ENCODE measurements around the gene MICB. TPM values are rescaled to one million over a fixed set of nuclear protein-coding genes. Genes with fewer than 3 reads are reported as not detected.

MICB gene
- total RNA-seq, 6 experiments from 2014 or later, result 0.48 to 2.0 (median 1.2) TPM

- WGBS (ENCODE audit: insufficient coverage, low coverage, low lambda C conversion rate, missing lambda C conversion rate), result 100% methylated on average over 5 of the region's 5 CpGs
- Histone ChIP-seq H3K36me3 (no peaks in the 10 kb centered on the region), H3K27ac (no peak overlapping the region), H3K4me3 (no peak overlapping the region), H3K27me3 (no peaks in the 10 kb centered on the region), H3K9me3 (no peaks in the 10 kb centered on the region), H3K4me1 (peaks cover 0 to 8% (median 0%) of the 10 kb centered on the region in 4 donors)
- intact Hi-C loops (cut with DNase I), result no loop called here
- TF ChIP-seq POLR2A (IDR thresholded peaks at IDR 0.05) (no peak), CTCF (IDR thresholded peaks at IDR 0.05) (no peak)
- DNase-seq, result no peak
- no peak for ATAC-seq
These were observed 37.5 kb upstream of the MICB start for GRCh38 chr6:31460361-31461025.

- 66% methylated on average over 8 of the region's 11 CpGs for WGBS (ENCODE audit: insufficient coverage, low coverage, low lambda C conversion rate, missing lambda C conversion rate)
- H3K4me3 ChIP-seq, result peak overlapping the region; percentile 52 to 55 (median 52)
- H3K27ac ChIP-seq, result peak overlapping the region; percentile 38 to 66 (median 59)
- intact Hi-C loops (cut with DNase I), result no loop called here
- TF ChIP-seq POLR2A (IDR thresholded peaks at IDR 0.05) (no peak), CTCF (IDR thresholded peaks at IDR 0.05) (no peak)
- H3K4me1 ChIP-seq, result peaks cover 0 to 8% (median 0%) of the 10 kb centered on the region in 4 donors
- no peaks in the 10 kb centered on the region for H3K36me3 ChIP-seq
- no peaks in the 10 kb centered on the region for H3K9me3 ChIP-seq
- DNase-seq (no peak), ATAC-seq (peak in 1 of 4 donors; percentile 17)
- H3K27me3 ChIP-seq, result no peaks in the 10 kb centered on the region
These were observed 35.6 kb upstream of the MICB start for GRCh38 chr6:31462026-31462963.

- no peaks in the 10 kb centered on the region for H3K36me3 ChIP-seq
- peak; percentile 87 to 93 (median 90) for DNase-seq
- peak overlapping the region; percentile 52 to 55 (median 52) for H3K4me3 ChIP-seq
- H3K27ac ChIP-seq, result peak overlapping the region; percentile 38 to 71 (median 66)
- peak; percentile 98 to 99 (median 98) for ATAC-seq
- H3K4me1 ChIP-seq, result peaks cover 0 to 8% (median 0%) of the 10 kb centered on the region in 4 donors
- no peaks in the 10 kb centered on the region for H3K27me3 ChIP-seq
- intact Hi-C loops (cut with DNase I), result no loop called here
- H3K9me3 ChIP-seq, result no peaks in the 10 kb centered on the region
- TF ChIP-seq POLR2A (IDR thresholded peaks at IDR 0.05) (peak; percentile 94), CTCF (IDR thresholded peaks at IDR 0.05) (no peak)
- WGBS (ENCODE audit: insufficient coverage, low coverage, low lambda C conversion rate, missing lambda C conversion rate), result 7% methylated on average over 19 of the region's 29 CpGs
These were observed 34.7 kb upstream of the MICB start for GRCh38 chr6:31462964-31463870.
